GM23338 (cell line): ENCODE data around the gene HMGN3. TPM values are rescaled to one million over a fixed set of nuclear protein-coding genes. Genes with fewer than 3 reads are reported as not detected.

Source experiments
- ATAC-seq: fragments of 200-7000 bp; cut with Tn5 transposase; 3 replicates; pipeline ENCODE4 v1.9.1; 2020
- DNase-seq: peaks from one replicate; pipeline ENCODE4 v3.0.0-alpha.2; 2015; ENCODE audit warnings: low spot score
- H2AFZ ChIP-seq: fragments of 200-600 bp; sonication (generic); 2 replicates; pipeline ENCODE4 v1.8.0; 2016; ENCODE audit warnings: antibody characterized with exemption, mild to moderate bottlenecking, moderate library complexity
- H3F3A ChIP-seq: fragments of 200-600 bp; sonication (generic); replicated peaks from 2 replicates; pipeline ENCODE4 v1.8.0; 2017; ENCODE audit warnings: antibody characterized with exemption, mixed run types, low read depth
- H3K27ac ChIP-seq: fragments of 200-600 bp; sonication (generic); 2 replicates; pipeline ENCODE4 v1.6.1; 2016; ENCODE audit warnings: low read depth
- H3K27me3 ChIP-seq: fragments of 200-600 bp; sonication (generic); 2 replicates; pipeline ENCODE4 v1.8.0; 2016; ENCODE audit warnings: mild to moderate bottlenecking, mixed run types, moderate library complexity; ENCODE audit not compliant: insufficient read depth
- H3K36me3 ChIP-seq: fragments of 200-600 bp; sonication (generic); 2 replicates; pipeline ENCODE4 v1.8.0; 2016; ENCODE audit warnings: mild to moderate bottlenecking; ENCODE audit not compliant: insufficient read depth
- H3K4me1 ChIP-seq: fragments of 200-600 bp; sonication (generic); 2 replicates; pipeline ENCODE4 v1.8.0; 2016; ENCODE audit warnings: mild to moderate bottlenecking, moderate library complexity; ENCODE audit not compliant: insufficient read depth
- H3K4me2 ChIP-seq: fragments of 200-600 bp; sonication (generic); 2 replicates; pipeline ENCODE4 v1.7.1; 2017; ENCODE audit warnings: mixed run types
- H3K4me3 ChIP-seq: fragments of 200-600 bp; sonication (generic); 2 replicates; pipeline ENCODE4 v1.6.1; 2016; ENCODE audit warnings: mixed run types
- H3K79me2 ChIP-seq: fragments of 200-600 bp; sonication (generic); replicated peaks from 2 replicates; pipeline ENCODE4 v1.8.0; 2017; ENCODE audit warnings: mild to moderate bottlenecking; ENCODE audit not compliant: insufficient read depth
- H3K9me2 ChIP-seq: fragments of 200-600 bp; sonication (generic); 2 replicates; pipeline ENCODE4 v1.8.0; 2017; ENCODE audit not compliant: insufficient read depth
- H4K20me1 ChIP-seq: fragments of 200-600 bp; sonication (generic); replicated peaks from 2 replicates; pipeline ENCODE4 v1.8.0; 2017; ENCODE audit warnings: mild to moderate bottlenecking; ENCODE audit not compliant: insufficient read depth
- H3K27ac Mint-ChIP-seq: 2 replicates; pipeline ENCODE4 v1.8.0; 2020; ENCODE audit warnings: inconsistent platforms, mild to moderate bottlenecking, moderate library complexity, mixed read lengths
- H3K27me3 Mint-ChIP-seq: 3 replicates; pipeline ENCODE4 v1.8.0; 2022; ENCODE audit warnings: low read depth, mild to moderate bottlenecking, moderate library complexity, mixed read lengths, inconsistent platforms; ENCODE audit not compliant: insufficient read depth, poor library complexity
- H3K36me3 Mint-ChIP-seq: 3 replicates; pipeline ENCODE4 v1.8.0; 2021; ENCODE audit warnings: low read depth, mild to moderate bottlenecking, inconsistent platforms, moderate library complexity, mixed read lengths
- H3K4me1 Mint-ChIP-seq: 3 replicates; pipeline ENCODE4 v1.8.0; 2020; ENCODE audit warnings: mild to moderate bottlenecking, inconsistent platforms, mixed read lengths
- H3K4me3 Mint-ChIP-seq: 3 replicates; pipeline ENCODE4 v1.8.0; 2021; ENCODE audit warnings: moderate library complexity, mild to moderate bottlenecking, inconsistent platforms, mixed read lengths
- H3K9me3 Mint-ChIP-seq: 3 replicates; pipeline ENCODE4 v1.8.0; 2020; ENCODE audit warnings: moderate library complexity, mild to moderate bottlenecking, inconsistent platforms, mixed read lengths
- CREB1 ChIP-seq: fragments of 250-450 bp; sonication (Bioruptor Pico); IDR thresholded peaks from 2 replicates; pipeline ENCODE4 v1.5.0; 2020; ENCODE audit warnings: low read depth, mild to moderate bottlenecking, moderate library complexity
- CTCF ChIP-seq, 2 experiments: fragments of 200-600 bp in 1 of 2; sonication (generic) in 1 of 2; conservative IDR thresholded peaks; 2 replicates each; pipeline versions ENCODE4 v1.5.1 to v1.6.1; 2016 to 2017; ENCODE audit warnings: antibody characterized with exemption in 2 of 2, low read depth in 2 of 2, mild to moderate bottlenecking in 2 of 2, moderate library complexity in 1 of 2
- ETS1 ChIP-seq: IDR thresholded peaks from 2 replicates; pipeline ENCODE4 v1.6.1; 2016; ENCODE audit warnings: antibody characterized with exemption
- EZH2 ChIP-seq: fragments of 200-600 bp; sonication (generic); IDR thresholded peaks from one replicate; pipeline ENCODE4 v1.8.0; 2017; ENCODE audit warnings: antibody characterized with exemption, mild to moderate bottlenecking, low read depth; ENCODE audit not compliant: unreplicated experiment
- EZH2phosphoT487 ChIP-seq: fragments of 200-600 bp; sonication (generic); IDR thresholded peaks from one replicate; pipeline ENCODE4 v1.8.1; 2018; ENCODE audit warnings: antibody characterized with exemption; ENCODE audit not compliant: unreplicated experiment
- JUNB ChIP-seq: IDR thresholded peaks from one replicate; pipeline ENCODE4 v1.6.1; 2016; ENCODE audit warnings: antibody characterized with exemption; ENCODE audit not compliant: unreplicated experiment
- NANOG ChIP-seq: IDR thresholded peaks from 2 replicates; pipeline ENCODE4 v1.6.1; 2016; ENCODE audit warnings: antibody characterized with exemption, borderline replicate concordance
- POLR2AphosphoS5 ChIP-seq: IDR thresholded peaks from 2 replicates; pipeline ENCODE4 v1.6.1; 2016; ENCODE audit warnings: antibody characterized with exemption, low read depth
- REST ChIP-seq: IDR thresholded peaks from one replicate; pipeline ENCODE4 v1.6.1; 2018; ENCODE audit warnings: antibody characterized with exemption; ENCODE audit not compliant: unreplicated experiment
- STAT1 ChIP-seq: IDR thresholded peaks from one replicate; pipeline ENCODE4 v1.6.1; 2016; ENCODE audit warnings: antibody characterized with exemption; ENCODE audit not compliant: unreplicated experiment
- ZNF114 ChIP-seq: fragments of 250-450 bp; sonication (Bioruptor Pico); IDR thresholded peaks from 2 replicates; pipeline ENCODE4 v1.5.0; 2020; ENCODE audit warnings: mild to moderate bottlenecking, moderate library complexity
- ZNF331 ChIP-seq: fragments of 250-450 bp; sonication (Bioruptor Pico); IDR thresholded peaks from 2 replicates; pipeline ENCODE4 v1.5.0; 2020; ENCODE audit warnings: low read depth, mild to moderate bottlenecking, moderate library complexity
- ZNF462 ChIP-seq: fragments of 250-450 bp; sonication (Bioruptor Pico); IDR thresholded peaks from 2 replicates; pipeline ENCODE4 v1.5.0; 2020; ENCODE audit warnings: mild to moderate bottlenecking, moderate library complexity
- polyA plus RNA-seq: library from polyadenylated mRNA; unstranded; fragments of >200 nt; fragmentation: Nextera tagmentation; extraction: Ambion mirVana; gene quantifications from 2 replicates; pipeline ENCODE4 v1.2.1, GENCODE V29; 2016
- total RNA-seq: library from RNA; depleted of rRNA; stranded (reverse); fragments of >200 nt; shearing (Covaris generic); gene quantifications from 2 replicates; pipeline ENCODE4 v1.2.3, GENCODE V29; 2014

The HMGN3 gene
- total and polyA plus RNA-seq, 2 experiments from 2014 or later = 166 to 956 TPM

- TF ChIP-seq CREB1 (no peak), ZNF462 (CRISPR knock-in tag) (no peak), STAT1 (no peak), EZH2 (no peak), ETS1 (no peak), ZNF114 (CRISPR knock-in tag) (no peak), EZH2phosphoT487 (no peak), POLR2AphosphoS5 (no peak), CTCF (conservative IDR thresholded peaks at IDR 0.05; ENCODE audit: low read depth in 2 of 2) (no peak), REST (no peak), JUNB (no peak), ZNF331 (no peak), NANOG (no peak)
- Histone ChIP-seq H3K27me3 (no peaks in the 10 kb centered on the region), H3K9me2 (peaks cover 8% of the 10 kb centered on the region), H3K27ac (no peak overlapping the region), H2AFZ (peak overlapping the region; percentile 88), H3F3A (no peaks in the 10 kb centered on the region), H3K4me3 (no peak overlapping the region), H3K4me1 (peaks cover 6% of the 10 kb centered on the region; the same call in 1 of the 2 replicates), H3K79me2 (no peaks in the 10 kb centered on the region), H3K4me2 (no peak overlapping the region), H3K36me3 (no peaks in the 10 kb centered on the region), H4K20me1 (no peaks in the 10 kb centered on the region)
- Mint-ChIP-seq H3K9me3 (no peaks in the 10 kb centered on the region), H3K4me3 (no peak overlapping the region), H3K4me1 (peaks cover 10% of the 10 kb centered on the region), H3K27ac (no peak overlapping the region), H3K36me3 (no peaks in the 10 kb centered on the region), H3K27me3 (peaks cover 5% of the 10 kb centered on the region)
- ATAC-seq = no peak
- no peak for DNase-seq
Observed at GRCh38 chr6:79158856-79159516, 75.5 kb downstream of the HMGN3 start.
